PFSK-1 (cell line): Measurements from ENCODE around the gene NCOA6.

Experiments
- POLR2AphosphoS5 ChIP-seq: IDR thresholded peaks from 2 replicates; pipeline ENCODE4 v1.6.1; 2012; ENCODE audit warnings: low read depth, mild to moderate bottlenecking, control low read depth, low read length, moderate library complexity
- REST ChIP-seq, 2 experiments: IDR thresholded peaks; 2 replicates each; pipeline versions ENCODE4 v1.6.1 to v1.8.0; 2011 to 2012; ENCODE audit warnings: low read depth in 2 of 2, low read length in 2 of 2, control low read depth in 1 of 2, inconsistent platforms in 1 of 2, mild to moderate bottlenecking in 1 of 2, moderate library complexity in 1 of 2; ENCODE audit not compliant: insufficient read depth in 1 of 2

- TF ChIP-seq POLR2AphosphoS5 (no peak), REST (IDR thresholded peaks at IDR 0.05; ENCODE audit: insufficient read depth in 1 of 2, low read depth in 2 of 2, low read length in 2 of 2) (no peak)
Observed at GRCh38 chr20:34873583-34874093, 48.2 kb upstream of the NCOA6 start.
